Activated CD4-positive, alpha-beta T cell treated with anti-CD3 and anti-CD28 coated beads, Interleukin-2, amount 50 U/mL, for 48 hours (primary cell): ENCODE measurements around the gene PCBP3.

Experiments
- DNase-seq, 2 experiments: peaks; one replicate each; pipeline ENCODE4 v3.0.0-alpha.2; 2020

PCBP3 gene

GRCh38 chr21:45763506-45763905, 120.0 kb downstream of the PCBP3 start:
- DNase-seq = no peak

GRCh38 chr21:45764792-45765191, 121.3 kb downstream of the PCBP3 start:
- DNase-seq = no peak

- no peak for DNase-seq
Observed at GRCh38 chr21:45765375-45765774, 121.8 kb downstream of the PCBP3 start.

GRCh38 chr21:45766055-45766454, 122.5 kb downstream of the PCBP3 start:
- DNase-seq = no peak

- no peak for DNase-seq
Observed at GRCh38 chr21:45766501-45766900, 123.0 kb downstream of the PCBP3 start.

GRCh38 chr21:45767071-45768006, 123.8 kb downstream of the PCBP3 start:
- DNase-seq = peak in 1 of 2 experiments; percentile 28

GRCh38 chr21:45768011-45768739, 124.7 kb downstream of the PCBP3 start:
- peak; percentile 50 to 65 for DNase-seq

- DNase-seq = peak; percentile 30 to 47
Observed at GRCh38 chr21:45768740-45769048, 125.2 kb downstream of the PCBP3 start.

GRCh38 chr21:45769294-45769693, 125.8 kb downstream of the PCBP3 start:
- DNase-seq = peak in 1 of 2 experiments; percentile 15

- DNase-seq = no peak
Observed at GRCh38 chr21:45769896-45770295, 126.4 kb downstream of the PCBP3 start.

GRCh38 chr21:45772180-45772579, 128.7 kb downstream of the PCBP3 start:
- DNase-seq = no peak

GRCh38 chr21:45774291-45774690, 130.8 kb downstream of the PCBP3 start:
- no peak for DNase-seq

GRCh38 chr21:45776971-45777370, 133.4 kb downstream of the PCBP3 start:
- DNase-seq = no peak

- no peak for DNase-seq
Observed at GRCh38 chr21:45778686-45779085, 135.2 kb downstream of the PCBP3 start.

GRCh38 chr21:45779226-45779625, 135.7 kb downstream of the PCBP3 start:
- DNase-seq = no peak

- DNase-seq = no peak
Observed at GRCh38 chr21:45780647-45781046, 137.1 kb downstream of the PCBP3 start.

GRCh38 chr21:45781741-45782140, 138.2 kb downstream of the PCBP3 start:
- DNase-seq = no peak

- no peak for DNase-seq
Observed at GRCh38 chr21:45786660-45787059, 143.1 kb downstream of the PCBP3 start.

GRCh38 chr21:45787371-45787770, 143.8 kb downstream of the PCBP3 start:
- DNase-seq = no peak

GRCh38 chr21:45788198-45788597, 144.7 kb downstream of the PCBP3 start:
- DNase-seq = no peak

- DNase-seq = no peak
Observed at GRCh38 chr21:45788637-45789506, 145.3 kb downstream of the PCBP3 start.

- DNase-seq = no peak
Observed at GRCh38 chr21:45790427-45790826, 146.9 kb downstream of the PCBP3 start.
